VCaP (cell line): ENCODE data around the gene ZNF740.
A peak's percentile ranks its signal among the peaks of the same experiment; 100 is the strongest.
"Not testable (repeated sequence)": the region's sequence is repeated elsewhere in the genome, so short reads cannot be mapped to it uniquely, and the experiment has no call there.

Experiments used
- H3K27ac ChIP-seq: fragments of 450-650 bp; 2 replicates; pipeline ENCODE4 v1.5.1; 2017
- TF ChIP-seq, protein P1 (sequence below): fragments of 450-650 bp; conservative IDR thresholded peaks from 2 replicates; pipeline ENCODE4 v1.5.1; 2017; ENCODE audit warnings: mild to moderate bottlenecking, moderate library complexity

Gene ZNF740

DNA sequence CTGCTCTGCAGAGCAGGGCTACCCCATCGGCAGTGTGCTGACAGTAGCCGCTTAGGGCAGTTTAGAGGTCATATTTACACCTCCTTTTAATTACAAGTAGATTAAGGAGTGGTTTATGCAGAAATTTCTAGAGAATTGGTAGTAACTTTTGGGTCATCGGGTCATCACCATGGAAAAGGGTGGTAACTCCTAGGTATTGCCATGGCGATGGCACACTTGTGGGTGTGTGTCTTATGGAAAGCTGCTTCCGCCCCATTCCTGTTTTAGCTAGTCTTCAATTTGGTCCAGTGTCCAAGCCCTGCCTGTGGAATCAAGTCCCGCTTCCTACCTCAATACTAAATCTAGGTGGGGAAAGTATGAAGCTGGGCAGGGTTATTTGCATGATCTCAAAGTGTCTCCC lies 29.5 kb upstream of the ZNF740 start:
- no peak overlapping the region for H3K27ac ChIP-seq

DNA sequence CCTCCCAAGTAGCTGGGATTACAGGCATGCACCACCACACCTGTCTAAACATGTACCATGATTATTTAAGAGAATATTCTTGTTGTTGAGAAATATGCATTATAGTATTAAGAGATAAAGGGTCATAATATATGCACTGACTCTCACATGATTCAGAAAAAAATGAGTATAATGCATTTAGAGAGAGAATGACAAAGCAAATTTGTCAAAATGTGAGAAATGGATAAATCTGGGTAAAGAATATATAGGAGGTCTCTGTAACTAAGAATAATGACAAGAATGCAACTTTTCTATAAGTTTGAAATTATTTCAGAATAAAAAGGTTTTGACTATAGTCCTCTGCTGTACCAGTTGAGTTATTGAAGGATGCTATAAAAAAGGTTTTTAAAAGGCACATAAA lies 28.1 kb upstream of the ZNF740 start:
- TF ChIP-seq, protein P1, sequence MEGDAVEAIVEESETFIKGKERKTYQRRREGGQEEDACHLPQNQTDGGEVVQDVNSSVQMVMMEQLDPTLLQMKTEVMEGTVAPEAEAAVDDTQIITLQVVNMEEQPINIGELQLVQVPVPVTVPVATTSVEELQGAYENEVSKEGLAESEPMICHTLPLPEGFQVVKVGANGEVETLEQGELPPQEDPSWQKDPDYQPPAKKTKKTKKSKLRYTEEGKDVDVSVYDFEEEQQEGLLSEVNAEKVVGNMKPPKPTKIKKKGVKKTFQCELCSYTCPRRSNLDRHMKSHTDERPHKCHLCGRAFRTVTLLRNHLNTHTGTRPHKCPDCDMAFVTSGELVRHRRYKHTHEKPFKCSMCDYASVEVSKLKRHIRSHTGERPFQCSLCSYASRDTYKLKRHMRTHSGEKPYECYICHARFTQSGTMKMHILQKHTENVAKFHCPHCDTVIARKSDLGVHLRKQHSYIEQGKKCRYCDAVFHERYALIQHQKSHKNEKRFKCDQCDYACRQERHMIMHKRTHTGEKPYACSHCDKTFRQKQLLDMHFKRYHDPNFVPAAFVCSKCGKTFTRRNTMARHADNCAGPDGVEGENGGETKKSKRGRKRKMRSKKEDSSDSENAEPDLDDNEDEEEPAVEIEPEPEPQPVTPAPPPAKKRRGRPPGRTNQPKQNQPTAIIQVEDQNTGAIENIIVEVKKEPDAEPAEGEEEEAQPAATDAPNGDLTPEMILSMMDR, result no peak

More for the DNA sequence above, 29.5 kb upstream of the ZNF740 start:
- TF ChIP-seq, protein P1, result no peak

DNA sequence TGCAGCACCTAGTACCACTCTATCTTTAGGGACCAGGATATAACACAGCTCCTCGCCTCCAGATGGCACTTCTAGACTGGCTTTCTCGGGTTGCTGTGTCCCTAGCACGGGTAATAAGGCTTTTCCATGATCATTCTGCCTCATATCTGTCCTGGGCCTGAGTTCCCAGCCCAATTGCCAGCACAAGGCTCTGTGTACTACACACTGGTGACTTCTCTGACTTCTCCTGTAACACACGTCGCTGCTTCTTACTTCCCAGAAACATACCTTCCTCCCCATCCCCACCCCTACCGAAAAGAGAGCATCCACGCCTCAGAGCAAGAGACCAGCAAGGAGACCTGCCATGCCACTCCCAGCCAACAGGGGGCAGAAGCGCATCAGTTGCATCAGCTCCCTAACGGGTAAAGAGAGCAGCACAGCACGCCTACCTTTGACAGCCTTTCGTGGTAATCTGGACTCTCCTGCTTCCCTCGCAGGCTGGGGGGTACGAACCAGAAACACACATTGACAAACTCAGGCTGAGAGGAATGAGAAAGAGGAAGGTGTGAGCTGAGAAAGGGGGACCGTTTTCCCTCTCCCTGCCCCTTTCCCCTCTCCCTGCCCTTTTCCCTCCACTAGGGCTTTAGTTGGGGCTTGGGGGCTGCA lies 21.2 kb upstream of the ZNF740 start:
- TF ChIP-seq, protein P1, result peak; percentile 97
- H3K27ac ChIP-seq, result no peak overlapping the region

More for the DNA sequence above, 28.1 kb upstream of the ZNF740 start:
- no peak overlapping the region for H3K27ac ChIP-seq

DNA sequence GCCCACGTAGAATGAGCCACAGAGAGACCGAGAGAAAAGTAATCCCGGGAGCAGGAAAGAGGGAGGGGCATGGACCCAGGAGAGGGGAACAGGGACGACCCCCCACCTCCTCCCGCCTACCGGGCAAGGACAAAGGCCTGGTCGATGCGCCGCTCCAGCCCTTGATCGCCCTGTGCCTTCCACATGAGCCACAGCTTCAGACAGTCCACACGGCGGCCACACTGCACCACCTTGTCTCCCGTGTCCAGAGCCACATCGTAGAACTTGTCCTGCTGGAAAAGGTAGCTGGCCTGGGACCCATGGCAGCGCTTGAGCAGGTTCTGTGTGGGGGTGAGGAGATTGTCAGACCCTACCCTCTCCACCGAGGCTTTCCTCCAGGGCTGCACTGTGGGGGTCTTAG lies 20.5 kb upstream of the ZNF740 start:
- no peak overlapping the region for H3K27ac ChIP-seq
- TF ChIP-seq, protein P1, result no peak

DNA sequence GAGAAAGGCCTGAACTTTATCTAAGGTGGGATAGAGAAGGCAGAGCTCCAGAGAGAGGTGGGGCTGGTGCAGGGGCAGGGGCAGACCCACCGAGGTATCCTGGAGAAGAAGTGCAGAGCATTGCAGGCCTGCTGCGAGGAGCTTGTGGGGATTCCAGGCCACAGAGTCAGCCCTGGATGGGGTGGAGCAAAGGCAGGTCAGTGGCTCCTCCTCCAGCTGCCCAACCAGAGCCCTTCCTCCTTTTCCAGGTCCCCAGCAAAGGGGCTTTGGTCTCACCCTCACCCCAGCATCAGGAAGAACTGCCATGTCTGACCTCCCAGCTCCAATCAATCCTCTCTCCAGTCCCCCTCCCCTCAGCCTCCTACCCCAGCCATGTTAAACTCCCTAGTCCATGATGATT lies 19.8 kb upstream of the ZNF740 start:
- no peak overlapping the region for H3K27ac ChIP-seq
- TF ChIP-seq, protein P1, result no peak

DNA sequence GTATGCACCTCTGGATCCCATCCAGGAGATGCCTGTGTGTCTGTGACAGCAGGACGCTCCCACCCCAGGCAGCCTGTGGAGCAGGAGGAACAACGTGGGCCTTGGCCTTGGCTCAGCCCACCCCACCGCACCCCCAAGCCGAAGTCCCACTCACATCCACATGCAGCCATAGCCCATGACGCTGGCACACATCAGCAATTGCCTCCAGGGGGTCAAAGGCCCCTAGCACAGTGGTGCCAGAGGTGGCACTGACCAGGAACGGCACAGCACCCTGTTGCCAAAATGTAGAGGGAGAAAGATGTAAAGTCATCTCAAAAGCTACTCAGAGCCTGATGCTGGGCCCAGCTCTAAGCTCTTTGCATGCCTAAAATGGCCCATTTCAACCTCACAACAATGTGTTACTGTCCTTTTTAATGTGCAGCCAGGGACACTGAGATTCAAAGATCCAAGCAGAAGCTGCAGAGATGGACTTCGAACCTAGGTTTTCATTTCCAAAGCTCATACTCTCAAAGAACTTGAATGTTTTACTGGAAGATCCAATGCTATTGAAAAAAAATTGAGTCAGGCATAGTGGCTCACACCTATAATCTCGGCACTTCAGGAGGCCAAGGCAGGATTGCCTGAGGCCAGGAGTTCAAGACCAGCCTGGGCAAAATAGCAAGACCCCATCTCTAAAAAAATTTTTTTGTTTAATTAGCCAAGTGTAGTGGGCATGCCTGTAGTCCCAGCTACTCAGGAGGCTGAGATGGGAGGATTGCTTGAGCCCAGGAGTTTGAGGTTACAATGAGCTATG lies 19.2 kb upstream of the ZNF740 start:
- TF ChIP-seq, protein P1, result no peak
- H3K27ac ChIP-seq, result no peak overlapping the region

DNA sequence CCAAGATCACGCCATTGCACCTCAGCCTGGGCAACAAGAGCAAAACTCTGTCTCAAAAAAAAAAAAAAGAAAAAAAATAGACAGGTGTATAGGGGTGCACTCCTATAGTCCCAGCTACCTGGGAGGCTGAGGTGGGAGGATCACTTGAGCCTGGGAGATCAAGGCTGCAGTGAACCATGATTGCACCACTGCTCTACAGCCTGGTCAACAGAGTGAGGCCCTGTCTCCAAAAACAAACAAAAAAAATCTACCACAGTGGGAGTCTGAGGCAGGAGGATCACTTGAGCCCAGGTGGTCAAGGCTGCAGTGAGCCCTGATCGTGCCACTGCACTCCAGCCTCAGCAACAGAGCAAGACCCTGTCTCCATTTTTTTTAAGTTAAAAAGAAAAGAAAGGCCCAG lies 17.5 kb upstream of the ZNF740 start:
- H3K27ac ChIP-seq, result not testable (repeated sequence)

DNA sequence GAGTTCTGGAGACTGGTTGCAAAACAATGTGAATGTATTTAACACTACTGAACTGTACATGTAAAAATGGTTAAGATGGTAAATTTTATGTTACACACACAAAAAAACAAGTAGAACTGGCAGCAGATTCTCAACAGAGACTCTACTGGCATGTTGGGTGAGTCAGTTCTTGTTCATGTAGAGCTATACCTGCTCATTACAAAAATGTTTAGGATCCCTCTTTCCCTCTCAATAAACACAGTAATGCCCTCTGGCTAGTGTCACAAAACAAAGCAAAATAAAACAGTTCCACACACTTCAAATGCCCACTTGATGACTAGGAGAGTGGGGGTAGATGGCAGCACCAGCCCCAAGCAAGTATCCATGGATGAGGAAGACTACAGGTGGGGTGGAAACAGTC lies 13.7 kb upstream of the ZNF740 start:
- TF ChIP-seq, protein P1, result no peak
- no peak overlapping the region for H3K27ac ChIP-seq
